Measurements from ENCODE around the gene PPDPF. TPM values are rescaled to one million over a fixed set of nuclear protein-coding genes. Genes with fewer than 3 reads are reported as not detected.

PPDPF gene
- total RNA-seq, 1 experiment from 2014 or later, result 51.0 TPM

GRCh38 chr20:63484651-63485403 is 35.7 kb upstream of the PPDPF start:
- no peak overlapping the region for H3K27ac ChIP-seq (ENCODE audit: low read length)

DNA sequence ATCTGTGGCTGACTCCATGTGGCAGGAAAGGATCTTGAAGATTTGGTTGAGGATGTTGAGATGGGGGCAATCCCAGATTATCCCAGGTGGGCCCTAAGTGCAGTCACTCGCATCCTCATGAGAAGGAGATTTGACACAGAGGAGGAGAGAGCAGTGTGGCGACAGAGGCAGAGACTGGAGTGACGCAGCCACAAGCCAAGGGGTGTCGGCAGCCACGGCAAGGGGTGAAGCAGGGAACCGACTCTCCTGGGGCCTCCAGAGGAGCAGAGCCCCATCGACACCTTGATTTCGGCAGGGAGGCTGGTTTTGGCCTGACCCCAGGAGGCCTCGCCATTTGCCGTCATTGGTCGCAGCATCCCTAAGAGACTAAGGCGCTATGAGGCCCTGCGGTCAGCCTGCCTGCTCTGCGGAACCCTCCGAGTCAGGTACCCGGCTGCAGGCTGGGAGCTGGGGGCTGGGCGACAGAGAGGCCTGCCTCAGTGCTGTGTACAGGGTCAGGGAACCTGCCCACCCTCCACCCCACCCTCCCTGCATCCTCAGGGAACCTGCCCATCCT is 34.2 kb upstream of the PPDPF start:
- Histone ChIP-seq H3K4me2 (ENCODE audit: low read depth, low read length, poor library complexity, severe bottlenecking) (no peak overlapping the region), H3K9me3 (ENCODE audit: low read length) (no peaks in the 10 kb centered on the region), H3K9me2 (replicated peaks; ENCODE audit: insufficient read depth, low read length) (no peaks in the 10 kb centered on the region), H3K4me1 (ENCODE audit: low read length) (no peaks in the 10 kb centered on the region), H3K79me2 (ENCODE audit: low read length) (no peaks in the 10 kb centered on the region), H2AFZ (ENCODE audit: low read length) (no peak overlapping the region), H3K9ac (ENCODE audit: low read length) (no peak overlapping the region), H3K4me3 (ENCODE audit: low read length) (no peak overlapping the region), H3K36me3 (ENCODE audit: insufficient read depth, low read length) (no peaks in the 10 kb centered on the region), H3K27ac (ENCODE audit: low read length) (no peak overlapping the region), H4K20me1 (ENCODE audit: insufficient read depth, low read depth, low read length) (0 out of 2 replicates have a peak, but pooled peaks cover 1% of the 10 kb centered on the region), H3K27me3 (ENCODE audit: low read length) (no peaks in the 10 kb centered on the region)
- no peak for DNase-seq

More at GRCh38 chr20:63484651-63485403, 35.7 kb upstream of the PPDPF start:
- no peak for DNase-seq
- H3K9ac ChIP-seq (ENCODE audit: low read length), result no peak overlapping the region
- no peaks in the 10 kb centered on the region for H3K4me1 ChIP-seq (ENCODE audit: low read length)
- no peaks in the 10 kb centered on the region for H3K9me2 ChIP-seq (replicated peaks; ENCODE audit: insufficient read depth, low read length)
- no peak overlapping the region for H3K4me3 ChIP-seq (ENCODE audit: low read length)
- H3K4me2 ChIP-seq (ENCODE audit: low read depth, low read length, poor library complexity, severe bottlenecking), result no peak overlapping the region
- no peak overlapping the region for H2AFZ ChIP-seq (ENCODE audit: low read length)
- H3K27me3 ChIP-seq (ENCODE audit: low read length), result no peaks in the 10 kb centered on the region
- H3K36me3 ChIP-seq (ENCODE audit: insufficient read depth, low read length), result no peaks in the 10 kb centered on the region
- H3K9me3 ChIP-seq (ENCODE audit: low read length), result no peaks in the 10 kb centered on the region
- 0 out of 2 replicates have a peak, but pooled peaks cover 2% of the 10 kb centered on the region for H4K20me1 ChIP-seq (ENCODE audit: insufficient read depth, low read depth, low read length)
- no peaks in the 10 kb centered on the region for H3K79me2 ChIP-seq (ENCODE audit: low read length)

DNA sequence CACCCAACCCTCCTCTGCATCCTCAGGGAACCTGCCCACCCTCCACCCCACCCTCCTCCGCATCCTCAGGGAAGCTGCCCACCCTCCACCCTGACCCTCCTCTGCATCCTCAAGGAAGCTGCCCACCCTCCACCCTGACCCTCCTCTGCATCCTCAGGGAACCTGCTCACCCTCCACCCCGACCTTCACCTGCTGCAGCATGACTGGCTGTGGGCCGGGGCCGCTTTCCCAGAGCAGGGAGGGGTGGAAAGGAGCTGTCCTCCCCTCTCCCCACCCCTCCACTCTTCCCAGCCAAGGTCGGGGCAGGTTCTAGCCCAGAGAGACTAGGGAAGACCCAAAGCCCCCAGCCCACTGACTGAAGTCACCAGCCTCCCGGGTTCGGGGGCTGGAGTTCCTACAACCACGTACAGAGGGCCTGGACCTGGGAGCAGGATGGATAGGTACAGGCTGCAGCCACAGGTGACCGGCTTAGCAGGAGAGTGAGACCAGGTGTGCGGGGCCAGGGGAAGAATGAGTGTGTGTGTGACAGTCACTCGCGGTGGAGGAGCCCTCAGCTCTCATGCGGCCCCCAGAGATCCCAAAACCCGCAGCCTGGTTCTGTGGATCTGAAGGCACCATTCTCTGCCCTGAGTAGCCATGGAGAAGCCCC is 33.3 kb upstream of the PPDPF start:
- no peak overlapping the region for H3K27ac ChIP-seq (ENCODE audit: low read length)
- H3K79me2 ChIP-seq (ENCODE audit: low read length), result no peaks in the 10 kb centered on the region
- H3K4me1 ChIP-seq (ENCODE audit: low read length), result no peaks in the 10 kb centered on the region
- no peak overlapping the region for H2AFZ ChIP-seq (ENCODE audit: low read length)
- H3K27me3 ChIP-seq (ENCODE audit: low read length), result no peaks in the 10 kb centered on the region
- DNase-seq, result no peak
- H3K36me3 ChIP-seq (ENCODE audit: insufficient read depth, low read length), result no peaks in the 10 kb centered on the region
- no peaks in the 10 kb centered on the region for H3K9me2 ChIP-seq (replicated peaks; ENCODE audit: insufficient read depth, low read length)
- no peaks in the 10 kb centered on the region for H3K9me3 ChIP-seq (ENCODE audit: low read length)
- no peak overlapping the region for H3K4me2 ChIP-seq (ENCODE audit: low read depth, low read length, poor library complexity, severe bottlenecking)
- no peaks in the 10 kb centered on the region for H4K20me1 ChIP-seq (ENCODE audit: insufficient read depth, low read depth, low read length)
- no peak overlapping the region for H3K4me3 ChIP-seq (ENCODE audit: low read length)
- H3K9ac ChIP-seq (ENCODE audit: low read length), result no peak overlapping the region

- Histone ChIP-seq H3K4me1 (ENCODE audit: low read length) (no peaks in the 10 kb centered on the region), H3K4me3 (ENCODE audit: low read length) (no peak overlapping the region), H3K79me2 (ENCODE audit: low read length) (no peaks in the 10 kb centered on the region), H3K9me3 (ENCODE audit: low read length) (no peaks in the 10 kb centered on the region), H3K4me2 (ENCODE audit: low read depth, low read length, poor library complexity, severe bottlenecking) (no peak overlapping the region), H3K9me2 (replicated peaks; ENCODE audit: insufficient read depth, low read length) (no peaks in the 10 kb centered on the region), H3K9ac (ENCODE audit: low read length) (no peak overlapping the region), H3K27ac (ENCODE audit: low read length) (no peak overlapping the region), H3K36me3 (ENCODE audit: insufficient read depth, low read length) (no peaks in the 10 kb centered on the region), H2AFZ (ENCODE audit: low read length) (no peak overlapping the region), H3K27me3 (ENCODE audit: low read length) (no peaks in the 10 kb centered on the region), H4K20me1 (ENCODE audit: insufficient read depth, low read depth, low read length) (no peaks in the 10 kb centered on the region)
- no peak for DNase-seq
Observed at GRCh38 chr20:63487781-63488241, 32.8 kb upstream of the PPDPF start.

GRCh38 chr20:63488315-63489251 is 32.0 kb upstream of the PPDPF start:
- no peaks in the 10 kb centered on the region for H3K9me2 ChIP-seq (replicated peaks; ENCODE audit: insufficient read depth, low read length)
- H3K9ac ChIP-seq (ENCODE audit: low read length), result no peak overlapping the region
- H3K9me3 ChIP-seq (ENCODE audit: low read length), result no peaks in the 10 kb centered on the region
- H2AFZ ChIP-seq (ENCODE audit: low read length), result no peak overlapping the region
- H3K27me3 ChIP-seq (ENCODE audit: low read length), result no peaks in the 10 kb centered on the region
- H3K4me3 ChIP-seq (ENCODE audit: low read length), result no peak overlapping the region
- no peak overlapping the region for H3K4me2 ChIP-seq (ENCODE audit: low read depth, low read length, poor library complexity, severe bottlenecking)
- no peak for DNase-seq
- H3K27ac ChIP-seq (ENCODE audit: low read length), result no peak overlapping the region
- H3K4me1 ChIP-seq (ENCODE audit: low read length), result no peaks in the 10 kb centered on the region
- H3K79me2 ChIP-seq (ENCODE audit: low read length), result no peaks in the 10 kb centered on the region
- no peaks in the 10 kb centered on the region for H3K36me3 ChIP-seq (ENCODE audit: insufficient read depth, low read length)
- no peaks in the 10 kb centered on the region for H4K20me1 ChIP-seq (ENCODE audit: insufficient read depth, low read depth, low read length)

GRCh38 chr20:63490416-63490815 is 30.1 kb upstream of the PPDPF start:
- no peak overlapping the region for H3K27ac ChIP-seq (ENCODE audit: low read length)
- no peaks in the 10 kb centered on the region for H3K27me3 ChIP-seq (ENCODE audit: low read length)
- no peak for DNase-seq
- no peaks in the 10 kb centered on the region for H3K79me2 ChIP-seq (ENCODE audit: low read length)
- H2AFZ ChIP-seq (ENCODE audit: low read length), result no peak overlapping the region
- H3K4me2 ChIP-seq (ENCODE audit: low read depth, low read length, poor library complexity, severe bottlenecking), result no peak overlapping the region
- H4K20me1 ChIP-seq (ENCODE audit: insufficient read depth, low read depth, low read length), result no peaks in the 10 kb centered on the region
- no peak overlapping the region for H3K9ac ChIP-seq (ENCODE audit: low read length)
- no peak overlapping the region for H3K4me3 ChIP-seq (ENCODE audit: low read length)
- H3K9me2 ChIP-seq (replicated peaks; ENCODE audit: insufficient read depth, low read length), result no peaks in the 10 kb centered on the region
- H3K4me1 ChIP-seq (ENCODE audit: low read length), result no peaks in the 10 kb centered on the region
- H3K9me3 ChIP-seq (ENCODE audit: low read length), result no peaks in the 10 kb centered on the region
- H3K36me3 ChIP-seq (ENCODE audit: insufficient read depth, low read length), result no peaks in the 10 kb centered on the region

DNA sequence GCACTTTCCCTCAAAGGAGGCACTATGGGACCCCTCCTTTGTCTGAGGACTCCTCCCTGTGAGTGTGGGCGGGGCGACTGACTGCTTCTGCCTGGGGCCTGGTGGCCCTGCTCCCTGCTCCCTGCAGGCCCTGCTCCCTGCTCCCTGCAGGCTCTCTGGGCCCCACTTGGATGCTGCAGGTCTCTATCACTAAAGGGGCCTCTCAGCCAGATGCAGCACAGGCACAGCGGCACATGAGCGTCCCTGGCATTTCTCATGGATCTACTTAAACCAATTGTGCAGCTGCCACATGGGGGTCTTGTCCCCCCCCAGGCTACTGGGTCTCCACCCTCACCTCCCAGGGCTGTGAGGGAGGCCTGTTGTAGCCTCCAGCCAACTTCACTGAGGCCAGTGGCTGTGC is 29.5 kb upstream of the PPDPF start:
- no peaks in the 10 kb centered on the region for H3K79me2 ChIP-seq (ENCODE audit: low read length)
- H3K9me2 ChIP-seq (replicated peaks; ENCODE audit: insufficient read depth, low read length), result no peaks in the 10 kb centered on the region
- no peak overlapping the region for H3K9ac ChIP-seq (ENCODE audit: low read length)
- no peak overlapping the region for H2AFZ ChIP-seq (ENCODE audit: low read length)
- H3K27ac ChIP-seq (ENCODE audit: low read length), result no peak overlapping the region
- no peaks in the 10 kb centered on the region for H3K9me3 ChIP-seq (ENCODE audit: low read length)
- H3K4me2 ChIP-seq (ENCODE audit: low read depth, low read length, poor library complexity, severe bottlenecking), result no peak overlapping the region
- no peak for DNase-seq
- no peaks in the 10 kb centered on the region for H3K4me1 ChIP-seq (ENCODE audit: low read length)
- H3K36me3 ChIP-seq (ENCODE audit: insufficient read depth, low read length), result no peaks in the 10 kb centered on the region
- no peaks in the 10 kb centered on the region for H3K27me3 ChIP-seq (ENCODE audit: low read length)
- H4K20me1 ChIP-seq (ENCODE audit: insufficient read depth, low read depth, low read length), result no peaks in the 10 kb centered on the region; the same call in 1 of the 2 replicates
- H3K4me3 ChIP-seq (ENCODE audit: low read length), result no peak overlapping the region
